GM19452 (cell line): ENCODE measurements around the gene KHK.
"Not testable (repeated sequence)": the region's sequence is repeated elsewhere in the genome, so short reads cannot be mapped to it uniquely, and the experiment has no call there.

Experiments used
- ATAC-seq: cut with Tn5 transposase; IDR thresholded peaks from one replicate; pipeline ENCODE4 v1.9.1; 2021; ENCODE audit not compliant: unreplicated experiment

The KHK gene

GRCh38 chr2:27059141-27059820, 27.3 kb upstream of the KHK start:
- no peak for ATAC-seq

GRCh38 chr2:27060323-27060722, 26.2 kb upstream of the KHK start:
- ATAC-seq = no peak

DNA sequence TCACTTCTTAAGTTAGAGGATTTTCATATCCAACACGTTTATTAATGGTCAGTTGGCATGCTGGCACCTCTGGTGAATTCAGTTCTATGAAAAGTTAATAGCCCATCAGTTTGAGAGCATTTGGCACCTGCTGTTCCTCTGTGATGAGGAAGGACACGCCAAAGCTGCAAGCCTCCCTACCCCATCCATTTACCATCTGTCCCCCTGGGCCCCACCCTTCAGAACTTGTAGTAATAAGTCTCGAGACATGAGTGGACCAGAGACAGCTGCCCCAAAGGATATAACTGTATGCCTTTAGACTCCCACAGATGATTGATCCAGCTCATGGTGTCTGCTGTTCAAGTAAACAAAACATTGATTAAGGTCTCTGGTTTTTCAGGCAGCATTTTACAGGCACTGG, 21.4 kb upstream of the KHK start:
- ATAC-seq = no peak

GRCh38 chr2:27067385-27067784, 19.2 kb upstream of the KHK start:
- ATAC-seq = no peak

DNA sequence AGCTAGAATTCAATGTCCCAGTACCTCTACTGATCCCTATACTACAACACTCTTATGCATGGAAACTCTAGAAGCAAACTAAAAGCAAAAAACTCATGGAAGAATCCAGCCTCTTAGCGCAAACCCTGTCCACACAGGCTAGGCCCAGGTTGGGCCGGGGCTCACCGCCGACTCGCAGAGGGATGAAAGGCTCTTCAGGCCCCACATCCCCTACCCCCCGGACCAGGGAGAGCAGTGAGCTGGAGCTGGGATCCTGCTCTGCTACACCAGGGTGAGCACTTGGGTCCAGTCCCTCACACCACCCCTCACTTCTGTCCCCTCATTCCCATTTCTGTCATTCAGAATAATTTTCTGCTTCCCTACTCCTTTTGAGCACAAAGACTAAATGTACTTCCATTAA, 17.1 kb upstream of the KHK start:
- no peak for ATAC-seq

DNA sequence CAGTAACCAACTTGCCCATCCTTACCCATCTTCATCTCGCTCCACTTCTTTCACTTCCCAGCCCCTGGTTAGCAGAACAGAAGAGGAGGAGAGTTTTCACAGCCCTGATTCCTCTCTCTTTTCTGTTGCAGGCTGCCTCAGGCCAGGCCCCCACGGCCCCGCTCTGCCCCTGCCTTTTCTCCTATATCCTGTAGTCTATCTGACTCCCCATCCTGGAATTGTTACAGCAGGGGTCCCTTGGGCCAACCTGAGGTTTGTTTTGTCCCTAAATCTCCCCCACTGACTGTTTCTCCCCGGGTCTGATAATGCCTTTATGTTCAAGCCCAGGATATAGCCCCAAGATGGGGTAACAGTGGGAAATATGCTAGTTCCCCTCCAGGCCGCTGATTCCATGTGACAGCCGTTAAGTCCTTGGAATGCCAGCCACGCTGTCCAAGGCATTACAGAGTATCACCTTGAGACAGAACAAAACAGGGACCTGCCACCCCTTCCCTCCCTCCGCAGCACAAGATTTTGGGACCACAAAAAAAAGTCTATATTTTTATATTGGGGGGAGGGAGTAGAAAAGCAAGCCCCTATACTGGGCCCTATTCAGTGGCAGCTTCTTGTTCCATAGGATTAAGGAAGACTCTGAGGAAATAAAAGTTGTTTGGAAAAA, 16.5 kb upstream of the KHK start:
- ATAC-seq = no peak

DNA sequence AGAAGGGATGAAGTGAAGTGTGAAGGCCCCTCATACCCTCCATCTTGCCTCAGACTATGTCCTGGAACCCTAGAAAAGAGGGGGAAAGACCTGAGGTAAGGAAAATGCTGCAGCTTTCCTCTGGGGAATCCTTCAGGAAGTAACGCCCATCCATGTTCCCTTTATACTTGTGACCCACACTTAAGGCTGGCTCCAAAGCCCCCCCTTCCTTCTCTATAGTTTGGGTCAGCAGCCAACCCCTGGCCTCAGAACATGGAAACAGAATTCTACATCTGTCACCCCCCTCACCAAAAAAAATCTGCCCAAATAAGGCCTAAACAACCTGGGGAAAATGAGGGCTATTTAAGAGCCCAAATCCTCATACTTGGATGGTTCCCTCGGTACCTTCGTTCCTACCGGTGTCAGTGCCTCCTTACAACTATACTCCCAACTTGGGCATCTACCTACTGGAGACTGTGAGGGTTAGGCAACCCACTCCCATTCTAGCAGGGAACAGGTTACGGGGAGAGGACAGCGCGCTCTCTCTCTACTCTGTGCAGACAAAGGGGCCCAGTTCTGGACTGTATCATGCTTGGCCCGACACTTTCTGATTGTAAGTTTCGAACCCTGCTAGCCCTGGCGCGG, 15.8 kb upstream of the KHK start:
- ATAC-seq = no peak

DNA sequence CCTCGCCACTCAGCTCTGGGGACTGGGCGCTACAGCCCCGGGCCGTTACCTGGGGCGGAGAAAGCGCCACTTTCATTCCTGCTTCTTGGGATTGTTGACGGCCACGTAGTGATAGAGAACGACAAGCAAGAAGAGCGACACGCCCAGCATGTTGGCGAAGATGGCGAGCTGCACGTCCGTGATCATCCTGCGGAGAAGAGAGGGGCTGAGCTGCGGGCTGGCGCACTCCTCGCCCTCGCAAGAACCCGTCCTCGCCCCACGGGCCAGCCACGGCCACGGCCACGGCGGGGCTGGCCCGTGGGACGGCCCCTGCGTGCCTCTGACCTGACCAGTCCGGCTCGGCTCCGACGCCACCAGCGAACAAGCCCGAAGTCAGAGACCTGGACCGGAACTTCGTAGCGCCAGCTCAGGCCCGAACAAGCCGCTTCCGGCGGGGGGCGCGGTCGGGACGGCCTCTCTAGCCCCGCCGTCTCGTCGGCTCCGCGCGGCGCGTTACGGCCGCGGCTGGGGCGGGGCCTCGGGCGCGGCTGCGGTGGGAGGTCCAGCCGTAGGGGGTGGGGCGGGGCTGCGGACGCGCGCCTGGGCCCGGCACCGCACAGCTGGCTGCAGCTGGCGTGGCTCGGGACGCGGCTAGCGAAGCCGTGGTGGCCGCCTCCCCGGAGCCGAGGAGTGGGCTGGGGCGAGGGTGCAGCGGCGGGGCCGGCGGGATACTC, 15.1 kb upstream of the KHK start, which contains the start of gene OST4:
Gene OST4 (minus strand): TSS at position 378 of the 713 bp plus-strand sequence.
- ATAC-seq = peak; percentile 80

DNA sequence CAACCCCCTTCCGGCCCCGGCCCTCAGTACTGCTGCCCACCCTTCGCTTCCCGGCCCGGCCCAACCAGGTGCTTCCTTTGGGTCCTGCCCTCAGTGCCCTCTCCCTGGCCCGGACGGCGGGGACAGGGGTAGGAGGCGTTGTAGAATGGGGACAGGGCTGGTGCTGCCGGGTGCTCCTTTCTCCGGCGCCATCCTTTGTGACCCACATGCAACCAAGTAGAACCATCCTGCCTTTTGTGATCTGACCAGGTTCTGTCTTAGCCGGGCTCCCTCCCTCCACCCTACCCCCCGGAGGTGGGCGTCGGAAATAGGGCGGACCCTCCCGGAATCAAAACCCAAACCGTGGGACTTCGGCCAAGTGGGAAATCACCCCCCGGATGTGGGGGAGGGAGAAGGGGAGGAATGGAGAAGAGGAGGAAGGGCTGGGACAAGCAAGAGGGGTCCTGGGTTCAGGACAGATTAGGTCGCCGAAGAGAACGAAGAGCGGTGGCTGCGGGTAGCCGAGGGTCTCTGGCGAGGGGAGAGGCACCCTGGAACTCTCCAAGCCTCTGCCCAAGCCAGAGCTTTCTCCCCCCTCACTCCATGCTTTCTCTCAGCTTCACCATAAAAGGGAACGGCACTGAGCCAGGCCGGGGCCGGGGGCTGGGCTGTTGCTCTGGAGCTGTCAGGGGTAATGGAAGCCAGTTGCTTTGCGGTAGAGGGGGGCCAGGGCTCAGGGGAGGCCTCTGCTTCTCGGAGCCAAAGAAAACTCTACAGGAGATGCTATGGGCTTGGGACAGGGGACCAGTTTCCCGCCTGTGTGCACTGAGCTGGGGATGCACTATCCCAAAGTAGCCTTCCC, 14.4 kb upstream of the KHK start:
- ATAC-seq = no peak

DNA sequence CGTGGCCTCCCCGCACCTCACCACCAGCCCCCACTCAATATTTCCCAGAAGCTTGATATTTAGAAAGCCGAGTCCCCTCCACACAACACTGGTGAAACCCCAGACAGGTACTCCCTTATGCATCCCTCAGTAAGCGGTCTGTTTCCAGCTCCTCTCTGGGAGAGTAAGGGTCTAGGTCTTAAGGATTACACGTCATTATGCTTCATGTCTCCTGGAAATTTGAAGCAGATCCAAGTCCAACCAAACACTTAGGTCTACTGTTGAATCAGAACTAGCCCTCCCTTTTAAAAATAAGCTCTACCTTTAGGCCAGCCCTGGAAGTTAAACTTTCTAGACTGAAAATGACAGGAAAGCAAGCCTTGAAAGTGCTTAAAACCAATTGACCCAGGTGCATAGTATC, 13.7 kb upstream of the KHK start:
- no peak for ATAC-seq

GRCh38 chr2:27073782-27074181, 12.8 kb upstream of the KHK start:
- ATAC-seq = no peak

DNA sequence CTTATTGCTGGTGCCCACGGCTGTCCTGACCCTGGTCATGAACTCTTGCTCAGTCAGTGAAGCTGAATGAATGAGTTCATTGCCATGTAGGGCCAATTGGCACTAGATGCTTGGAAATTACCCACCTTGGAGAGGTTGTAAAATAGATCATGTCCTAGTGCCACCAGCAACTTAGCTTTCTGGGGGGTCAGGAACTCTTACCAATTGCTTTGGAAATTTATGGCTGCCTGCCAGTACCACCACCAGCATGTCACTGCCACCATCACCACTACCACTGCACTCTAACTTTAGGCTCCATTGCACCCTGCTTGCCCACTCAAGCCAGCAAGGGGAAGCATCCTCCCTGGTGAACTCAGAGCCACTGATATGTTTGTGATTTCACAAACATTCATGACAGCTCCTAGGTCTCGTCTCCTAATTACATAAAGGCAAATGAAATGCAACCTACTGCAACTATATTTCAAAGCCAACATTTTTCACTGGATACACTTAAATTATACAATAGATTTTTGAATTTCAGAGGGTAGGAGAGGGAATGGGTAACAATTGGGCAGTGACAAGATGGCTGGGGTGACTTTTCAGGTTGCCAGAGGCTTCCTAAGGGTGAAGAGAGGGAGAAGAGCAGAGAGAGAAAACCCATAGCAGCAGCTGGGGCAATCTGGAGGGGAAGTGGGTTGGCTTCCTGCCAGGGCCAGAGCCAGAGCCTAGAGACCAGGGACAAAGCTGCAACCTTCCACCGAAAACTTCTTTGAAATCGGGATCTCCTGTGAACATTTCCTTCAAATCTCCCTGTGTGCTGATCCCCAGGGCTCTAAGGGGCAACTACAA, 11.6 kb upstream of the KHK start:
- no peak for ATAC-seq

DNA sequence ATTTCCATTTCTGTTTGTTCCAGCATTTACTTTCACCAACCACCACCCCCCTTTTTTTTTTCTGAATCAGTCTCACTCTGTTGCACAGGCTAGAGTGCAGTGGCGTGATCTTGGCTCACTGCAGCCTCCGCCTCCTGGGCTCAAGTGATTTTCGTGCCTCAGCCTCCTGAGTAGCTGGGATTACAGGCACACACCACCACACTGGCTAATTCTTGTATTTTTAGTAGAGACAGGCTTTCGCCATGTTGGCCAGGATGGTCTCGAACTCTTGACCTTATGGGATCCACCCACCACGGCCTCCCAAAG, 11.1 kb upstream of the KHK start:
- not testable (repeated sequence) for ATAC-seq

GRCh38 chr2:27076323-27076722, 10.2 kb upstream of the KHK start:
- no peak for ATAC-seq

- no peak for ATAC-seq
Observed at GRCh38 chr2:27077231-27077630, 9.3 kb upstream of the KHK start.

DNA sequence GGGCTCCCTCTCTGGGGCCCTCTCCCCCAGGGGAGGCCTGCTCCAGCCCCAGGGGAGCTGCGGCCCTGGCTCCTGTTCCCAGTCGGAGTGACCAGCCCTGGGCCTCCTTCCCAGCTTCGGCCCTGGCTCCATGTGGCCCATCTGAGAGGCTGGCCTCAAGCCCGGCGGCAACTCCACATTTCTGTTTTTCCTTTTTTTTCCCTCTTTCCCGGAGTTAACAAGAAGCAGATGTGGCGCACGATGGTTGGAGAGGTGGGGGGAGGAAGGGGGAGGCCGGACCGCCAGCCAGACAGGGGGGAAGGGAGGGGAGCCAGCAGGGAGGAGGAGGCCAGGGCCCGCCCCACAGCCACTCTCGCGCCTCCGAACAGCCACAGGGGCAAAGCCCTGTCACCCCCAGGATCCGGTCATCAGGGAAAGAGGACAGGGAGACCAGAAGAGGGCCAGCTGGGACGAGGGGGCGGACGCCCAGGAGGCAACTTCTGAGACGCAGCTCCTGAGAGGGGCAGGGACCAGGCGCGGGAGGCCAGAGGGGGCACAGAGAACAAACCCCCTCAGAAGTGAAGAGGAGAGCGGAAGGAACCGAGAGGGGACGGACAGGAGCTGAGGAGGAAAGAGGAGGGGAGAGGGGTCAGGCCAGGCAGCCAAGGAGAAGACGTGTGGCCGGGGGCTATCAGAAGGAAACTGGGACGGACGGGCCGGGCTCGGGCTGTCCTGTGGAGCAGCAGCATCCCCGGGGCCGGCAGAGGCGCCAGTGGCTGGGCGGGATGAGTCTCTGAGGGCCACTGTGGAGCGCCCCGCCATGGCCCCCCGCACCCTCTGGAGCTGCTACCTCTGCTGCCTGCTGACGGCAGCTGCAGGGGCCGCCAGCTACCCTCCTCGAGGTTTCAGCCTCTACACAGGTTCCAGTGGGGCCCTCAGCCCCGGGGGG, 8.0 kb upstream of the KHK start, which contains the start of gene EMILIN1:
Gene EMILIN1 (plus strand): TSS at position 349 of the 928 bp plus-strand sequence. CDS start 451 bp downstream, at position 800.
- ATAC-seq = no peak

DNA sequence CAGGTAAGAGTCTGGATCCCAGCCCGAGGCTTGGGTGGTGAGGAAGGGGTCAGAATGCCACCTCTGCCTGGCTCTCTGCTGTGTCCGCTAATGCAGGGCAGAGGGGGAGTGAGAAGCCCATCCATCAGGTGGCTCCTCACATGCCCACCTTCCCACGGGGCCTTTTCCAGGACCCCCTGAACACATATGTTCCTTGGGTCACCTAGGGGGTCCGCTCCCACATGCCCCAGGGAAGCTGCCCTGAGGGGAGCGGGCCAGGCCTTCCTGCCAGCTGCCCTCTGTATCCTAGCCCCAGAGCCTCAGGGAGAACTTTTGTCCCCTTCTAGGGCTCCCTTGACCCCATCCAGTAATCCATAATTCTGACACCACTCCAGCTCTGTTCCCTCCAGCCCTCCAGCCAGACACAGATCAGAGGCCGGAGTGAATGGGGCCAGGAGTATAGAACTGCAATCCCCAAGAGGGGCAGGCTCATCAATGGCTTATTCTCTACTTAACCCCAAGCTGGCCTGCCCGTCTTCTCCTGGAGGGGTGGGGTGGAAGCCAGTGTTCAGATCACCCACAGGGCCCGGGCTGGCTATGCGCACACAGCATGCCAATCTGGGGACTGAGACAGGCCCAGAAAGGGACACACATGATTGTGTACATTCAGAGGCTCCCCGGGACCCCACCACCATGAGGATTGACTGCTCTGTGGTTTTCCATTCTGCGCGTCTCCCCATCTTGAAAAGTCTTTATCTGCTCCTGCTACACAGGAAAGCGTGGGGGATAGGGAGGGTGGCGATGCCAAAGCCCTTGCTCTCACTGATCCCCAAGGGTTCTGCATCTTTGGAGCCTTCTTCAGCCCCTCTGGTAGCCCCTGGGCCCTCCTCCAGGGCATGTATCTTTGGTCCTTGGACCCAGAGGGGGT, 7.1 kb upstream of the KHK start:
- ATAC-seq = no peak

GRCh38 chr2:27080140-27080469, 6.5 kb upstream of the KHK start:
- ATAC-seq = no peak
